Lower leg skin (tissue), 3 donors: ENCODE data around the gene SMAP1.

Source experiments
- CTCF ChIP-seq, 3 donors: fragments of 450-650 bp; IDR thresholded peaks; one replicate each; pipeline ENCODE4 v1.5.1; 2016; ENCODE audit warnings: antibody characterized with exemption in 3 of 3, mild to moderate bottlenecking in 3 of 3, moderate library complexity in 2 of 3
- POLR2A ChIP-seq, 2 donors: fragments of 450-650 bp; IDR thresholded peaks; one replicate each; pipeline ENCODE4 v1.6.1; 2016 to 2017; ENCODE audit warnings: antibody characterized with exemption in 2 of 2, mild to moderate bottlenecking in 1 of 2, moderate library complexity in 1 of 2

DNA sequence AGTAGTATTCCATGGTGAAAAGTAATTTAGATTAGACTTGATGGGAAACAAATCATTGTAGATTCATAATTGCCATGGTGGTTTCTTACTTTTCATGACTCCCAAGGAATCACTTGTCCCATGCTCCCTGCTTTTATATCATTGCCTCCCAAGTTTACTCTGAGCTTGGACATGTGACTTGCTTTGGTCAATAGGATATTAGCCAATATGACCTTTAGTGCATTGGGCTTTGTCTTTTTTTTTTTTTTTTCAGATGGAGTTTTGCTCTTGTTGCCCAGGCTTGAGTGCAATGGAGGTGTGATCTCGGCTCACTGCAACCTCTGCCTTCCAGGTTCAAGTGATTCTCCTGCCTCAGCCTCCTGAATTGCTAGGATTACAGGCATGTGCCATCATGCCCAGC lies 15.5 kb upstream of the SMAP1 start:
- TF ChIP-seq CTCF (IDR thresholded peaks at IDR 0.05), result no peak
- no peak for TF ChIP-seq POLR2A (IDR thresholded peaks at IDR 0.05)
